HepG2 (cell line): ENCODE results near the gene RAB6A. TPM values are rescaled to one million over a fixed set of nuclear protein-coding genes. Genes with fewer than 3 reads are reported as not detected.

Source experiments
- ATF7 ChIP-seq, 2 experiments: fragments of 450-650 bp in 1 of 2; sonication (generic) in 1 of 2; formaldehyde crosslinking in 1 of 2; IDR thresholded peaks; 2 replicates each; pipeline versions ENCODE4 v1.4.0 to v1.6.1; 2016 to 2020; ENCODE audit warnings: antibody characterized with exemption in 1 of 2, mild to moderate bottlenecking in 1 of 2, missing genetic modification reagents in 1 of 2
- EP300 ChIP-seq, 3 experiments: sonication (generic) in 1 of 3; formaldehyde crosslinking in 1 of 3; IDR thresholded peaks; 2 replicates each; pipeline versions ENCODE4 v1.5.1 to v1.6.1; 2011 to 2020; ENCODE audit warnings: low read depth in 2 of 3, low read length in 2 of 3, borderline replicate concordance in 1 of 3, improper control_type of control experiment in 1 of 3, mild to moderate bottlenecking in 1 of 3, missing genetic modification reagents in 1 of 3, moderate library complexity in 1 of 3
- MAZ ChIP-seq, 2 experiments: sonication (generic) in 1 of 2; formaldehyde crosslinking in 1 of 2; IDR thresholded peaks; 2 replicates each; pipeline versions ENCODE4 v1.5.0 to v1.6.1; 2012 to 2020; ENCODE audit warnings: low read depth in 2 of 2, mild to moderate bottlenecking in 2 of 2, borderline replicate concordance in 1 of 2, improper control_type of control experiment in 1 of 2, low read length in 1 of 2, missing genetic modification reagents in 1 of 2, moderate library complexity in 1 of 2
- PHF8 ChIP-seq: sonication (generic); formaldehyde crosslinking; IDR thresholded peaks from 2 replicates; pipeline ENCODE4 v1.5.0; 2020; ENCODE audit warnings: missing genetic modification reagents
- RAD21 ChIP-seq: fragments of 450-650 bp; formaldehyde crosslinking; IDR thresholded peaks from 2 replicates; pipeline ENCODE4 v1.5.0; 2020; ENCODE audit warnings: mild to moderate bottlenecking
- RBM39 ChIP-seq: fragments of 200-400 bp; formaldehyde crosslinking; IDR thresholded peaks from one replicate; pipeline ENCODE4 v1.6.1; 2018; ENCODE audit warnings: antibody characterized with exemption, mild to moderate bottlenecking, low read depth, low read length; ENCODE audit not compliant: poor library complexity, severe bottlenecking
- REPIN1 ChIP-seq: sonication (generic); formaldehyde crosslinking; IDR thresholded peaks from 2 replicates; pipeline ENCODE4 v1.8.0; 2022; ENCODE audit warnings: missing genetic modification reagents, low read depth, mild to moderate bottlenecking, borderline replicate concordance
- SAP130 ChIP-seq: IDR thresholded peaks from 2 replicates; pipeline ENCODE4 v1.6.1; 2016; ENCODE audit warnings: low read depth
- SKI ChIP-seq: fragments of 450-650 bp; IDR thresholded peaks from one replicate; pipeline ENCODE4 v1.6.1; 2018; ENCODE audit warnings: mild to moderate bottlenecking; ENCODE audit not compliant: partially characterized antibody
- SOX13 ChIP-seq, 3 experiments: fragments of 450-650 bp in 1 of 3; sonication (generic) in 1 of 3; formaldehyde crosslinking in 1 of 3; IDR thresholded peaks in 2 of 3; conservative IDR thresholded peaks in 1 of 3; 2 replicates each; pipeline versions ENCODE4 v1.5.0 to v1.6.1; 2016 to 2020; ENCODE audit warnings: antibody characterized with exemption in 1 of 3, mild to moderate bottlenecking in 1 of 3, missing compliant biosample characterization in 1 of 3, missing genetic modification reagents in 1 of 3, moderate library complexity in 1 of 3
- TBX2 ChIP-seq: sonication (generic); formaldehyde crosslinking; IDR thresholded peaks from 2 replicates; pipeline ENCODE4 v1.5.0; 2020; ENCODE audit warnings: missing genetic modification reagents, mild to moderate bottlenecking, borderline replicate concordance
- ZBTB8A ChIP-seq: sonication (generic); formaldehyde crosslinking; IDR thresholded peaks from 2 replicates; pipeline ENCODE4 v1.4.0; 2020; ENCODE audit warnings: mild to moderate bottlenecking, low read depth, missing genetic modification reagents, borderline replicate concordance
- ZFY ChIP-seq: sonication (generic); formaldehyde crosslinking; IDR thresholded peaks from 2 replicates; pipeline ENCODE4 v1.4.0; 2020; ENCODE audit warnings: missing genetic modification reagents
- ZMYM4 ChIP-seq: sonication (generic); formaldehyde crosslinking; IDR thresholded peaks from 2 replicates; pipeline ENCODE4 v1.8.1; 2023; ENCODE audit warnings: mild to moderate bottlenecking, missing genetic modification reagents
- polyA plus RNA-seq, 8 experiments: library from polyadenylated mRNA; depleted of rRNA in 3 of 8; stranded (reverse) in 7 of 8; unstranded in 1 of 8; fragments of >200 nt; fragmentation: Illumina TruSeq in 4 of 8; extraction: Trizol in 4 of 8; gene quantifications; 2 replicates each; pipeline versions ENCODE4 v1.2.1 to v1.2.3, GENCODE V29; 2011 to 2016; ENCODE audit warnings: low read depth in 4 of 8, missing spikeins in 1 of 8, mixed read lengths in 1 of 8; ENCODE audit not compliant: insufficient read depth in 1 of 8
- total RNA-seq, 5 experiments: library from RNA; depleted of rRNA; stranded (reverse); fragments of >200 nt; fragmentation: Illumina TruSeq; extraction: Trizol; gene quantifications; 2 replicates each; pipeline ENCODE4 v1.2.3, GENCODE V29; 2016; ENCODE audit warnings: low read depth in 1 of 5
- TF ChIP-seq, protein P1 (sequence below): sonication (generic); formaldehyde crosslinking; conservative IDR thresholded peaks from 2 replicates; pipeline ENCODE4 v1.4.0; 2020; ENCODE audit warnings: mild to moderate bottlenecking, missing genetic modification reagents, moderate library complexity
- TF ChIP-seq, protein P2 (sequence below): IDR thresholded peaks from 2 replicates; pipeline ENCODE4 v1.6.1; 2016; ENCODE audit warnings: low read depth, borderline replicate concordance
- TF ChIP-seq, protein P3 (sequence below): sonication (generic); formaldehyde crosslinking; IDR thresholded peaks from 2 replicates; pipeline ENCODE4 v1.4.0; 2020; ENCODE audit warnings: missing genetic modification reagents
- TF ChIP-seq, protein P4 (sequence below): sonication (generic); formaldehyde crosslinking; IDR thresholded peaks from 2 replicates; pipeline ENCODE4 v1.5.0; 2020; ENCODE audit warnings: mild to moderate bottlenecking, missing genetic modification reagents

The RAB6A gene
- total and polyA plus RNA-seq, 2 of the 13 experiments (the other 11 are each of a cell fraction or from before 2014, with no cell fraction given): 74.3 to 121 TPM

DNA sequence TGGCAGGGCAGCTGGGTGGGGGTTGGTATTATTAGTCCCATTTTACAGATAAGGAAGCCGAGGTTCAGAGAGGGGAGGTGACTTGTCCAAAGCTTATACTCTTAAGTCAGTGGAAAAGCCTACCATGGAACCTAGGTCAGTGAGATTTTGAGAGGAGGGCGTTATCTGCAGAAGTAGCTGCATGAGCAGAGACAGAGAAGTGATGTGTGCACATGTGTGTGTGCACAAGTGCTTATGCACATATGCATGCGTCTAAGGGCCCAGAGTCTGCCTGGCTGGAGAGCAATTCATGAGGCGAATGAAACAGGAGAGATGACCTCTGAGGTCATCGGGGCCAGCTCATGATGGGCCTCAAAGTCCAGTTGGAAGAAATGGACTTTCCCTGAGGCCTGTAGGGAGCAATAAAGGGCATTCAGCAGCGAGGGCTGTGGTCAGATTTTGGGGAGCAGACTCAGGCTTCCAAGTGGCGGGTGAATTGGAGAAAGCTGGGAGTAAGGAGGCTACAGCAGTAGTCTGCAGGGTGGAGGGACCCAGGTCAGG is 106.3 kb downstream of the RAB6A start (continued):
- TF ChIP-seq SKI (peak; percentile 69), ZMYM4 (CRISPR knock-in tag) (peak; percentile 41; the same call in 1 of the 2 replicates), SAP130 (CRISPR knock-in tag) (peak; percentile 46), MAZ (IDR thresholded peaks at IDR 0.05; ENCODE audit: borderline replicate concordance, low read depth, low read length) (no peak), MAZ (CRISPR knock-in tag; IDR thresholded peaks at IDR 0.05; ENCODE audit: low read depth) (peak; percentile 32; the same call in 1 of the 2 replicates), RBM39 (no peak), ZFY (CRISPR knock-in tag) (0 out of 2 replicates have a peak, but pooled peaks have one; percentile 28), ATF7 (IDR thresholded peaks at IDR 0.05) (peak; percentile 55; the same call in 1 of the 2 replicates), ATF7 (CRISPR knock-in tag; IDR thresholded peaks at IDR 0.05) (no peak), TBX2 (CRISPR knock-in tag) (peak; percentile 63; the same call in 1 of the 2 replicates), REPIN1 (peak; percentile 75; the same call in 1 of the 2 replicates), SOX13 (IDR thresholded peaks at IDR 0.05) (no peak), SOX13 (CRISPR knock-in tag; conservative IDR thresholded peaks at IDR 0.05 in 1 of 2, IDR thresholded peaks at IDR 0.05 in 1 of 2) (peak in 1 of 2 experiments; percentile 7; a peak in 1 of 4 replicates), RAD21 (CRISPR knock-in tag) (no peak), EP300 (IDR thresholded peaks at IDR 0.05; ENCODE audit: low read depth in 2 of 2, low read length in 2 of 2) (peak; percentile 33 to 80; a peak in 2 of 4 replicates), EP300 (CRISPR knock-in tag; IDR thresholded peaks at IDR 0.05; ENCODE audit: borderline replicate concordance) (no peak), ZBTB8A (CRISPR knock-in tag) (no peak), PHF8 (CRISPR knock-in tag) (0 out of 2 replicates have a peak, but pooled peaks have one; percentile 31)
- TF ChIP-seq, protein P1, sequence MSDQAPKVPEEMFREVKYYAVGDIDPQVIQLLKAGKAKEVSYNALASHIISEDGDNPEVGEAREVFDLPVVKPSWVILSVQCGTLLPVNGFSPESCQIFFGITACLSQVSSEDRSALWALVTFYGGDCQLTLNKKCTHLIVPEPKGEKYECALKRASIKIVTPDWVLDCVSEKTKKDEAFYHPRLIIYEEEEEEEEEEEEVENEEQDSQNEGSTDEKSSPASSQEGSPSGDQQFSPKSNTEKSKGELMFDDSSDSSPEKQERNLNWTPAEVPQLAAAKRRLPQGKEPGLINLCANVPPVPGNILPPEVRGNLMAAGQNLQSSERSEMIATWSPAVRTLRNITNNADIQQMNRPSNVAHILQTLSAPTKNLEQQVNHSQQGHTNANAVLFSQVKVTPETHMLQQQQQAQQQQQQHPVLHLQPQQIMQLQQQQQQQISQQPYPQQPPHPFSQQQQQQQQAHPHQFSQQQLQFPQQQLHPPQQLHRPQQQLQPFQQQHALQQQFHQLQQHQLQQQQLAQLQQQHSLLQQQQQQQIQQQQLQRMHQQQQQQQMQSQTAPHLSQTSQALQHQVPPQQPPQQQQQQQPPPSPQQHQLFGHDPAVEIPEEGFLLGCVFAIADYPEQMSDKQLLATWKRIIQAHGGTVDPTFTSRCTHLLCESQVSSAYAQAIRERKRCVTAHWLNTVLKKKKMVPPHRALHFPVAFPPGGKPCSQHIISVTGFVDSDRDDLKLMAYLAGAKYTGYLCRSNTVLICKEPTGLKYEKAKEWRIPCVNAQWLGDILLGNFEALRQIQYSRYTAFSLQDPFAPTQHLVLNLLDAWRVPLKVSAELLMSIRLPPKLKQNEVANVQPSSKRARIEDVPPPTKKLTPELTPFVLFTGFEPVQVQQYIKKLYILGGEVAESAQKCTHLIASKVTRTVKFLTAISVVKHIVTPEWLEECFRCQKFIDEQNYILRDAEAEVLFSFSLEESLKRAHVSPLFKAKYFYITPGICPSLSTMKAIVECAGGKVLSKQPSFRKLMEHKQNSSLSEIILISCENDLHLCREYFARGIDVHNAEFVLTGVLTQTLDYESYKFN (CRISPR knock-in tag): peak; percentile 75; the same call in 1 of the 2 replicates
- TF ChIP-seq, protein P2, sequence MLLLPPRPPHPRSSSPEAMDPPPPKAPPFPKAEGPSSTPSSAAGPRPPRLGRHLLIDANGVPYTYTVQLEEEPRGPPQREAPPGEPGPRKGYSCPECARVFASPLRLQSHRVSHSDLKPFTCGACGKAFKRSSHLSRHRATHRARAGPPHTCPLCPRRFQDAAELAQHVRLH (CRISPR knock-in tag): peak; percentile 37; the same call in 1 of the 2 replicates
- TF ChIP-seq, protein P3, sequence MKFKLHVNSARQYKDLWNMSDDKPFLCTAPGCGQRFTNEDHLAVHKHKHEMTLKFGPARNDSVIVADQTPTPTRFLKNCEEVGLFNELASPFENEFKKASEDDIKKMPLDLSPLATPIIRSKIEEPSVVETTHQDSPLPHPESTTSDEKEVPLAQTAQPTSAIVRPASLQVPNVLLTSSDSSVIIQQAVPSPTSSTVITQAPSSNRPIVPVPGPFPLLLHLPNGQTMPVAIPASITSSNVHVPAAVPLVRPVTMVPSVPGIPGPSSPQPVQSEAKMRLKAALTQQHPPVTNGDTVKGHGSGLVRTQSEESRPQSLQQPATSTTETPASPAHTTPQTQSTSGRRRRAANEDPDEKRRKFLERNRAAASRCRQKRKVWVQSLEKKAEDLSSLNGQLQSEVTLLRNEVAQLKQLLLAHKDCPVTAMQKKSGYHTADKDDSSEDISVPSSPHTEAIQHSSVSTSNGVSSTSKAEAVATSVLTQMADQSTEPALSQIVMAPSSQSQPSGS (CRISPR knock-in tag): peak; percentile 72
- TF ChIP-seq, protein P4, sequence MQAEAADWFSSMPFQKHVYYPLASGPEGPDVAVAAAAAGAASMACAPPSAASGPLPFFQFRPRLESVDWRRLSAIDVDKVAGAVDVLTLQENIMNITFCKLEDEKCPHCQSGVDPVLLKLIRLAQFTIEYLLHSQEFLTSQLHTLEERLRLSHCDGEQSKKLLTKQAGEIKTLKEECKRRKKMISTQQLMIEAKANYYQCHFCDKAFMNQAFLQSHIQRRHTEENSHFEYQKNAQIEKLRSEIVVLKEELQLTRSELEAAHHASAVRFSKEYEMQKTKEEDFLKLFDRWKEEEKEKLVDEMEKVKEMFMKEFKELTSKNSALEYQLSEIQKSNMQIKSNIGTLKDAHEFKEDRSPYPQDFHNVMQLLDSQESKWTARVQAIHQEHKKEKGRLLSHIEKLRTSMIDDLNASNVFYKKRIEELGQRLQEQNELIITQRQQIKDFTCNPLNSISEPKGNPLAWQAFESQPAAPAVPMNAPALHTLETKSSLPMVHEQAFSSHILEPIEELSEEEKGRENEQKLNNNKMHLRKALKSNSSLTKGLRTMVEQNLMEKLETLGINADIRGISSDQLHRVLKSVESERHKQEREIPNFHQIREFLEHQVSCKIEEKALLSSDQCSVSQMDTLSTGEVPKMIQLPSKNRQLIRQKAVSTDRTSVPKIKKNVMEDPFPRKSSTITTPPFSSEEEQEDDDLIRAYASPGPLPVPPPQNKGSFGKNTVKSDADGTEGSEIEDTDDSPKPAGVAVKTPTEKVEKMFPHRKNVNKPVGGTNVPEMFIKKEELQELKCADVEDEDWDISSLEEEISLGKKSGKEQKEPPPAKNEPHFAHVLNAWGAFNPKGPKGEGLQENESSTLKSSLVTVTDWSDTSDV (CRISPR knock-in tag): no peak
